Breast epithelium (tissue), 3 donors: ENCODE measurements around the gene MIEF1.

Experiments
- CTCF ChIP-seq, 3 donors: fragments of 450-650 bp; IDR thresholded peaks; one replicate each; pipeline ENCODE4 v1.5.1; 2016 to 2017; ENCODE audit warnings: antibody characterized with exemption in 3 of 3, mild to moderate bottlenecking in 3 of 3, moderate library complexity in 3 of 3
- POLR2A ChIP-seq: fragments of 450-650 bp; IDR thresholded peaks from one replicate; pipeline ENCODE4 v1.6.1; 2016; ENCODE audit warnings: antibody characterized with exemption, mild to moderate bottlenecking, moderate library complexity
- POLR2AphosphoS5 ChIP-seq, 3 donors: sonication (generic); formaldehyde crosslinking; IDR thresholded peaks; one replicate each; pipeline ENCODE4 v1.6.1; 2017; ENCODE audit warnings: antibody characterized with exemption in 3 of 3

- no peak for TF ChIP-seq CTCF (IDR thresholded peaks at IDR 0.05)
- no peak for TF ChIP-seq POLR2A
- TF ChIP-seq POLR2AphosphoS5 (IDR thresholded peaks at IDR 0.05) = no peak
These were observed 48.2 kb upstream of the MIEF1 start for GRCh38 chr22:39453765-39454378.
